HepG2 (cell line): ENCODE results near the gene GADD45A. TPM values are rescaled to one million over a fixed set of nuclear protein-coding genes. Genes with fewer than 3 reads are reported as not detected.
A peak's percentile ranks its signal among the peaks of the same experiment; 100 is the strongest.

ENCODE experiments used
- ATF2 ChIP-seq: sonication (generic); formaldehyde crosslinking; IDR thresholded peaks from 2 replicates; pipeline ENCODE4 v1.4.0; 2020; ENCODE audit warnings: missing genetic modification reagents
- GATA4 ChIP-seq: sonication (generic); IDR thresholded peaks from 2 replicates; pipeline ENCODE4 v1.6.1; 2016; ENCODE audit warnings: antibody characterized with exemption, low read depth, borderline replicate concordance
- GATAD2A ChIP-seq: IDR thresholded peaks from 2 replicates; pipeline ENCODE4 v1.6.1; 2016
- MEIS2 ChIP-seq: sonication (generic); formaldehyde crosslinking; IDR thresholded peaks from 2 replicates; pipeline ENCODE4 v1.9.0; 2021; ENCODE audit warnings: mild to moderate bottlenecking, missing genetic modification reagents
- MIER3 ChIP-seq: IDR thresholded peaks from 2 replicates; pipeline ENCODE4 v1.6.1; 2016; ENCODE audit warnings: missing compliant biosample characterization, borderline replicate concordance
- MXI1 ChIP-seq: IDR thresholded peaks from 3 replicates; pipeline ENCODE4 v1.6.1; 2012; ENCODE audit warnings: low read depth, low read length, inconsistent platforms, borderline replicate concordance
- NR2C2 ChIP-seq: sonication (generic); formaldehyde crosslinking; IDR thresholded peaks from 2 replicates; pipeline ENCODE4 v1.4.0; 2020; ENCODE audit warnings: missing genetic modification reagents, mild to moderate bottlenecking, moderate library complexity, borderline replicate concordance
- SAP130 ChIP-seq: IDR thresholded peaks from 2 replicates; pipeline ENCODE4 v1.6.1; 2016; ENCODE audit warnings: low read depth
- SIX1 ChIP-seq: sonication (generic); formaldehyde crosslinking; IDR thresholded peaks from 2 replicates; pipeline ENCODE4 v1.4.0; 2020; ENCODE audit warnings: missing genetic modification reagents, borderline replicate concordance
- SNAPC2 ChIP-seq: sonication (generic); formaldehyde crosslinking; IDR thresholded peaks from 2 replicates; pipeline ENCODE4 v1.8.1; 2022; ENCODE audit warnings: mild to moderate bottlenecking, missing genetic modification reagents
- TRAFD1 ChIP-seq: sonication (generic); formaldehyde crosslinking; IDR thresholded peaks from 2 replicates; pipeline ENCODE4 v1.5.1; 2020; ENCODE audit warnings: missing genetic modification reagents, mild to moderate bottlenecking, borderline replicate concordance
- ZBTB8A ChIP-seq: sonication (generic); formaldehyde crosslinking; IDR thresholded peaks from 2 replicates; pipeline ENCODE4 v1.4.0; 2020; ENCODE audit warnings: mild to moderate bottlenecking, low read depth, missing genetic modification reagents, borderline replicate concordance
- ZNF180 ChIP-seq: sonication (generic); formaldehyde crosslinking; IDR thresholded peaks from 2 replicates; pipeline ENCODE4 v1.4.0; 2020; ENCODE audit warnings: low read depth, missing genetic modification reagents, borderline replicate concordance
- ZNF264 ChIP-seq: sonication (generic); formaldehyde crosslinking; IDR thresholded peaks from 2 replicates; pipeline ENCODE4 v1.4.0; 2020; ENCODE audit warnings: missing genetic modification reagents
- ZNF30 ChIP-seq: sonication (generic); formaldehyde crosslinking; IDR thresholded peaks from 2 replicates; pipeline ENCODE4 v1.5.0; 2020; ENCODE audit warnings: mild to moderate bottlenecking, missing genetic modification reagents
- ZNF317 ChIP-seq: sonication (generic); formaldehyde crosslinking; IDR thresholded peaks from 2 replicates; pipeline ENCODE4 v1.5.0; 2020; ENCODE audit warnings: mild to moderate bottlenecking, missing genetic modification reagents
- ZNF362 ChIP-seq: sonication (generic); formaldehyde crosslinking; IDR thresholded peaks from 2 replicates; pipeline ENCODE4 v1.4.0; 2020; ENCODE audit warnings: missing genetic modification reagents, mild to moderate bottlenecking, borderline replicate concordance
- ZNF556 ChIP-seq: sonication (generic); formaldehyde crosslinking; IDR thresholded peaks from 2 replicates; pipeline ENCODE4 v1.4.0; 2020; ENCODE audit warnings: mild to moderate bottlenecking, missing genetic modification reagents, borderline replicate concordance
- ZNF580 ChIP-seq: IDR thresholded peaks from 2 replicates; pipeline ENCODE4 v1.6.1; 2016; ENCODE audit warnings: low read depth, borderline replicate concordance
- ZNF770 ChIP-seq: sonication (generic); formaldehyde crosslinking; IDR thresholded peaks from 2 replicates; pipeline ENCODE4 v1.5.0; 2020; ENCODE audit warnings: mild to moderate bottlenecking, missing genetic modification reagents
- ZNF816 ChIP-seq: sonication (generic); formaldehyde crosslinking; IDR thresholded peaks from 2 replicates; pipeline ENCODE4 v1.8.0; 2022; ENCODE audit warnings: missing genetic modification reagents, mild to moderate bottlenecking, borderline replicate concordance
- ZSCAN21 ChIP-seq: sonication (generic); formaldehyde crosslinking; IDR thresholded peaks from 2 replicates; pipeline ENCODE4 v1.8.0; 2022; ENCODE audit warnings: mild to moderate bottlenecking, missing genetic modification reagents, moderate library complexity, borderline replicate concordance
- polyA plus RNA-seq, 8 experiments: library from polyadenylated mRNA; depleted of rRNA in 3 of 8; stranded (reverse) in 7 of 8; unstranded in 1 of 8; fragments of >200 nt; fragmentation: Illumina TruSeq in 4 of 8; extraction: Trizol in 4 of 8; gene quantifications; 2 replicates each; pipeline versions ENCODE4 v1.2.1 to v1.2.3, GENCODE V29; 2011 to 2016; ENCODE audit warnings: low read depth in 4 of 8, missing spikeins in 1 of 8, mixed read lengths in 1 of 8; ENCODE audit not compliant: insufficient read depth in 1 of 8
- total RNA-seq, 5 experiments: library from RNA; depleted of rRNA; stranded (reverse); fragments of >200 nt; fragmentation: Illumina TruSeq; extraction: Trizol; gene quantifications; 2 replicates each; pipeline ENCODE4 v1.2.3, GENCODE V29; 2016; ENCODE audit warnings: low read depth in 1 of 5

Gene GADD45A
- total and polyA plus RNA-seq, 2 of the 13 experiments (the other 11 are each of a cell fraction or from before 2014, with no cell fraction given) = 33.2 to 46.2 TPM

GRCh38 chr1:67700692-67701410 lies 15.8 kb downstream of the GADD45A start (continued):
- TF ChIP-seq ZNF770 (CRISPR knock-in tag) (0 out of 2 replicates have a peak, but pooled peaks have one; percentile 19), ZNF580 (0 out of 2 replicates have a peak, but pooled peaks have one; percentile 59), MXI1 (peak; percentile 43; the same call in 1 of the 3 replicates), ZNF556 (CRISPR knock-in tag) (0 out of 2 replicates have a peak, but pooled peaks have one; percentile 68), ZNF317 (peak; percentile 59; the same call in 1 of the 2 replicates), SIX1 (peak; percentile 52; the same call in 1 of the 2 replicates), NR2C2 (CRISPR knock-in tag) (peak; percentile 81), ATF2 (CRISPR knock-in tag) (peak; percentile 97), ZNF362 (CRISPR knock-in tag) (peak; percentile 66; the same call in 1 of the 2 replicates), SNAPC2 (no peak), ZBTB8A (CRISPR knock-in tag) (no peak), SAP130 (CRISPR knock-in tag) (peak; percentile 92), GATA4 (peak; percentile 64; the same call in 1 of the 2 replicates), MIER3 (CRISPR knock-in tag) (peak; percentile 62; the same call in 1 of the 2 replicates), ZNF816 (CRISPR knock-in tag) (peak; percentile 74; the same call in 1 of the 2 replicates), ZSCAN21 (CRISPR knock-in tag) (no peak), ZNF180 (CRISPR knock-in tag) (no peak), TRAFD1 (CRISPR knock-in tag) (0 out of 2 replicates have a peak, but pooled peaks have one; percentile 65), GATAD2A (peak; percentile 90), ZNF30 (CRISPR knock-in tag) (no peak), MEIS2 (CRISPR knock-in tag) (0 out of 2 replicates have a peak, but pooled peaks have one; percentile 58), ZNF264 (CRISPR knock-in tag) (0 out of 2 replicates have a peak, but pooled peaks have one; percentile 56)
